SH-SY5Y (cell line): Measurements from ENCODE around the gene ECEL1.

Source experiments
- GATA2 ChIP-seq: IDR thresholded peaks from 2 replicates; pipeline ENCODE4 v1.6.1; 2011; ENCODE audit warnings: mild to moderate bottlenecking, low read depth, low read length
- GATA3 ChIP-seq: IDR thresholded peaks from 2 replicates; pipeline ENCODE4 v1.6.1; 2011; ENCODE audit warnings: low read depth, mild to moderate bottlenecking, low read length, moderate library complexity

DNA sequence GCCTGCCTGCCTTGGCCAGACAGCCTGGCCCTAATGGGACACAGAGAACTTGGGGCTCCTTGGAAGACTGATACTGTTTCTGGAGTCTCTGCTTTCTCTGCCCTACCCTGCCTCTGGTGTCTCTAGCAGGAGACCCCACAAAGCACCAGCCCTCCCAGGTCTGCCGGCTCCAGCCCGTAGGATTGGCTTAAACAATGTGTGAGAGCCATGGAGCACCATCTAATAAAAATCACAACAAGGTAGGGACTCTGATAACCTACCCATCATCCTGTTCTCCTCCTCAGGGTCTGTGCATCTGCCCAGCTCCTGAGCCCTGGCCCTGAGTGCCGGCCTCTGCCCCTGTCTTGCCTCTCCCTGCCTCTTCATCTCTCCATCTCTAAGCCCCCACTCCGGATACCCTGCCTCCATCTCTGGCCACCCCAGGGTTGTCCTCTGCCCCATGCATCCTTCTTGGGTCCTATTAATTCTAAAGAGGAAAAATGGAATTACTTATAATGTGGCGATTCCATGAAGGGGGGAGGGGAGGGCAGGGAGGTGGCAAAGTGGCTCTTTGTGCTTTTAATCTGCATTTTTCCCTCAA is 1.2 kb upstream of the ECEL1 start:
- TF ChIP-seq GATA2, result no peak
- no peak for TF ChIP-seq GATA3
